Liver (tissue), 9 donors: ENCODE results near the gene TENM3. TPM values are rescaled to one million over a fixed set of nuclear protein-coding genes. Genes with fewer than 3 reads are reported as not detected.

Experiments
- DNase-seq: peaks from one replicate; pipeline ENCODE4 v3.0.0-alpha.2; 2017; ENCODE audit warnings: low spot score
- H3K27ac ChIP-seq, 2 donors: one replicate each; pipeline ENCODE4 v1.7.0; 2013; ENCODE audit warnings: inconsistent platforms in 2 of 2, low read length in 2 of 2, control low read depth in 1 of 2, low read depth in 1 of 2, mild to moderate bottlenecking in 1 of 2
- H3K27me3 ChIP-seq, 4 donors: one replicate each; pipeline versions ENCODE4 v1.6.1 to v1.7.0; 2013; ENCODE audit warnings: low read length in 3 of 4, inconsistent platforms in 1 of 4, mild to moderate bottlenecking in 1 of 4, moderate library complexity in 1 of 4; ENCODE audit not compliant: control insufficient read depth in 4 of 4, insufficient read depth in 4 of 4
- H3K36me3 ChIP-seq, 4 donors: one replicate each; pipeline versions ENCODE4 v1.6.1 to v1.7.0; 2013; ENCODE audit warnings: low read length in 3 of 4, mild to moderate bottlenecking in 3 of 4, low read depth in 1 of 4, moderate library complexity in 1 of 4; ENCODE audit not compliant: control insufficient read depth in 4 of 4, insufficient read depth in 3 of 4
- H3K4me1 ChIP-seq, 4 donors: one replicate each; pipeline versions ENCODE4 v1.6.1 to v1.7.0; 2013; ENCODE audit warnings: low read length in 3 of 4, mild to moderate bottlenecking in 3 of 4, moderate library complexity in 1 of 4; ENCODE audit not compliant: control insufficient read depth in 4 of 4, insufficient read depth in 4 of 4
- H3K4me3 ChIP-seq, 3 donors: one replicate each; pipeline versions ENCODE4 v1.6.1 to v1.7.0; 2013; ENCODE audit warnings: low read length in 3 of 3, control low read depth in 1 of 3, low read depth in 1 of 3, mild to moderate bottlenecking in 1 of 3
- H3K9ac ChIP-seq, 2 donors: one replicate each; pipeline ENCODE4 v1.7.0; 2013; ENCODE audit warnings: low read length in 2 of 2, mild to moderate bottlenecking in 2 of 2, moderate library complexity in 2 of 2, control low read depth in 1 of 2, low read depth in 1 of 2
- H3K9me3 ChIP-seq, 4 donors: one replicate each; pipeline versions ENCODE4 v1.6.1 to v1.7.0; 2013; ENCODE audit warnings: low read length in 3 of 4; ENCODE audit not compliant: control insufficient read depth in 4 of 4
- EGR1 ChIP-seq, 2 donors: IDR thresholded peaks; 2 replicates each; pipeline ENCODE4 v1.6.1; 2016 to 2018; ENCODE audit warnings: antibody characterized with exemption in 2 of 2, low read depth in 2 of 2
- FOXA1 ChIP-seq: IDR thresholded peaks from 2 replicates; pipeline ENCODE4 v1.6.1; 2016; ENCODE audit warnings: antibody characterized with exemption
- FOXA2 ChIP-seq: IDR thresholded peaks from 2 replicates; pipeline ENCODE4 v1.6.1; 2016; ENCODE audit warnings: antibody characterized with exemption
- GABPA ChIP-seq, 2 donors: IDR thresholded peaks in 1 of 2; conservative IDR thresholded peaks in 1 of 2; 2 replicates each; pipeline ENCODE4 v1.6.1; 2016; ENCODE audit warnings: antibody characterized with exemption in 2 of 2, mild to moderate bottlenecking in 1 of 2, moderate library complexity in 1 of 2
- HNF4A ChIP-seq, 2 donors: conservative IDR thresholded peaks; 2 replicates each; pipeline ENCODE4 v1.6.1; 2016; ENCODE audit warnings: antibody characterized with exemption in 2 of 2, mild to moderate bottlenecking in 2 of 2
- HNF4G ChIP-seq: IDR thresholded peaks from 2 replicates; pipeline ENCODE4 v1.6.1; 2016; ENCODE audit warnings: antibody characterized with exemption
- JUND ChIP-seq, 2 donors: IDR thresholded peaks; 2 replicates each; pipeline ENCODE4 v1.6.1; 2016; ENCODE audit warnings: antibody characterized with exemption in 2 of 2
- NR2F2 ChIP-seq: IDR thresholded peaks from 2 replicates; pipeline ENCODE4 v1.6.1; 2016; ENCODE audit warnings: antibody characterized with exemption
- RAD21 ChIP-seq, 2 donors: IDR thresholded peaks; 2 replicates each; pipeline ENCODE4 v1.6.1; 2016; ENCODE audit warnings: antibody characterized with exemption in 2 of 2, mild to moderate bottlenecking in 2 of 2
- REST ChIP-seq: IDR thresholded peaks from 2 replicates; pipeline ENCODE4 v1.6.1; 2016; ENCODE audit warnings: antibody characterized with exemption, mild to moderate bottlenecking
- RXRA ChIP-seq, 2 donors: IDR thresholded peaks; 2 replicates each; pipeline ENCODE4 v1.6.1; 2017 to 2018; ENCODE audit warnings: antibody characterized with exemption in 2 of 2, mild to moderate bottlenecking in 1 of 2
- TAF1 ChIP-seq: conservative IDR thresholded peaks from 2 replicates; pipeline ENCODE4 v1.6.1; 2016; ENCODE audit warnings: antibody characterized with exemption, mild to moderate bottlenecking
- YY1 ChIP-seq: IDR thresholded peaks from 2 replicates; pipeline ENCODE4 v1.6.1; 2016; ENCODE audit warnings: antibody characterized with exemption, mild to moderate bottlenecking
- WGBS: extraction: QIAGEN DNeasy Blood & Tissue Kit; methylation state at CpG from one replicate; pipeline ENCODE4 v1.1.7; 2013; 5-methylcytosine and 5-hydroxymethylcytosine counted together
- polyA plus RNA-seq, 2 donors: library from polyadenylated mRNA; stranded (reverse) in 1 of 2; unstranded in 1 of 2; fragments of 200-250 nt in 1 of 2; fragments of >200 nt in 1 of 2; fragmentation: Nextera tagmentation in 1 of 2; extraction: Ambion mirVana in 1 of 2; gene quantifications; one replicate each; pipeline versions ENCODE4 v1.2.1 to v1.2.3, GENCODE V29; 2013 to 2015
- total RNA-seq, 2 donors: library from RNA; depleted of rRNA; stranded (reverse); fragments of >200 nt; gene quantifications; one replicate each; pipeline ENCODE4 v1.2.3, GENCODE V29; 2014
- TF ChIP-seq, protein P1 (sequence below): IDR thresholded peaks from 2 replicates; pipeline ENCODE4 v1.6.1; 2016; ENCODE audit warnings: antibody characterized with exemption
- TF ChIP-seq, protein P2 (sequence below): IDR thresholded peaks from 2 replicates; pipeline ENCODE4 v1.6.1; 2016; ENCODE audit warnings: antibody characterized with exemption
- TF ChIP-seq, protein P3 (sequence below): fragments of 150-350 bp; IDR thresholded peaks from 2 replicates; pipeline ENCODE4 v1.5.1; 2017; ENCODE audit warnings: improper control_type of control experiment, low read depth, low read length; ENCODE audit not compliant: missing input control
- donor health status: healthy.
- donor health status: healthy.
- donor health status: healthy.
- donor health status: healthy.
- donor health status: healthy.

TENM3 gene
- total and polyA plus RNA-seq, 4 donors: 0.32 to 16.8 (median 0.70) TPM

DNA sequence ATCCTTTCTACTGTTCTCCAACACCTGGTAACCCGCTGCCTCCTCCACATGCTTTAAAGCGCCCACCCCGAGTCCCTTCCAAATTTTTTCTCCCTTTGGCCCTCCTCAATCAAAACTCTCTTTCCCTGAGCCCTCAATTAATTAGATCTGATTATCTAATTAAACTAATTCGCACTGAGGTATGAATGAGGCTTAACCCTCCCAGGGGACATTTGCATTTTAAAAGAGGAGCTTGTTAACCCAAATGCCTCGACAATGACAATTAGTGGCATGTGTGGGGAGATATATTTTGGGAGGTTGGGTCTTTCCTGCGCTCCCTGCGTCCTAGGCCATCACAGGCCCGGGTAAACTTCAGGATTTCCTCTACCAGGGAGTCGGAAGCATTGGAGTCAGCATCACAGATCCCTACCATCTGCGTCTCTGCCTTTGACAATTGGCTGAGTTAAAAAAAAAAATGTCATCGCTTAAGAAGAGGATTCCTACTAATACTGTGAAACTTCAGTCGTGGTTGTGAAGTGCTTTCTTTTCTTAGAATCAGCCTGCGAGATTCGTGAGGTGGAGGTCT lies 50.6 kb downstream of the TENM3 start (continued):
- no peak for TF ChIP-seq REST

DNA sequence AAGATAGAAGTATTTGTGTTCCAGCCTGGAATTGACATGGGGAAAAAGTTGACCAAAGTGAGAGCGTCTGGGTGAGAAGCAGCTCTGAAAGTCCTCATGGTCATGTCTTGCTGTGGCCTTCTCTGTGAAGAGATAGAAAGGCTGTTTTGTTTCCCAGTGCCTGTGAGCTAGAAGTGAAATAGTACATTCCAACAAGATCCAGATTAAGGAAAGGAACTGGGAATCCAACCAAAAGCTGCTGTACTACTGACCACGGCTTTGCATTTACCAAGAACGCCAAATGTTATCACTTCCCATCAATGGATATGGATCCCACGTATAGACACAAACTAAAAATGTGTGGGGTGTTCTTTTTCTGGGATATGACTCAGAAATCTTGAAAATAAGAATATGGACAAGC lies 51.2 kb downstream of the TENM3 start:
- no peak for TF ChIP-seq GABPA (IDR thresholded peaks at IDR 0.05 in 1 of 2, conservative IDR thresholded peaks at IDR 0.05 in 1 of 2)
- DNase-seq: no peak
- H3K4me1 ChIP-seq: no peaks in the 10 kb centered on the region
- no peaks in the 10 kb centered on the region for H3K36me3 ChIP-seq
- no peaks in the 10 kb centered on the region for H3K27me3 ChIP-seq
- no peak overlapping the region for H3K27ac ChIP-seq
- H3K4me3 ChIP-seq: no peak overlapping the region
- H3K9ac ChIP-seq: no peak overlapping the region
- 85% methylated on average over 4 of the region's 4 CpGs for WGBS
- no peaks in the 10 kb centered on the region for H3K9me3 ChIP-seq

DNA sequence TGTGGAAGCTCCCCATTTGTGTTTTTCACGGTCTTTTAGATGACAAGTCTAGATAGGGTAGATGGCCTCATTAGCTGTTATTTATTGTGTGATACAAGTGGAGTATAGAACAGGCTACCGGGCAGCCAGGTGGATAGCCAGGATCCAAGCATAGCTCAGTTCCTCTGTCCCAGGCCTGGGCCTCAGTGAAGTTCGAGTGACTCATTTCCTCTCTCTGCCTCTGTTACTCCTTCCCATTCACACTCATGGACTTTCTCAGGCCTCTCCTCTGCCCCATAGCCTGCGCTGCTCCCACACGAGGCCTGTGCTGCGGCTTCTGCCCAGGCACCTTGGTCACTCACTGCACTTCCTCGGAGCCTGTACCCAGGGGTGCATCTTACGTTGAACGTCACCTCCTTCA lies 54.5 kb downstream of the TENM3 start:
- TF ChIP-seq, protein P1, sequence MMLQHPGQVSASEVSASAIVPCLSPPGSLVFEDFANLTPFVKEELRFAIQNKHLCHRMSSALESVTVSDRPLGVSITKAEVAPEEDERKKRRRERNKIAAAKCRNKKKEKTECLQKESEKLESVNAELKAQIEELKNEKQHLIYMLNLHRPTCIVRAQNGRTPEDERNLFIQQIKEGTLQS: no peak
- TF ChIP-seq HNF4G (no peak), JUND (IDR thresholded peaks at IDR 0.05) (no peak), RXRA (IDR thresholded peaks at IDR 0.05) (no peak), RAD21 (IDR thresholded peaks at IDR 0.05) (no peak), HNF4A (conservative IDR thresholded peaks at IDR 0.05) (no peak), REST (no peak), GABPA (IDR thresholded peaks at IDR 0.05 in 1 of 2, conservative IDR thresholded peaks at IDR 0.05 in 1 of 2) (no peak), NR2F2 (no peak), EGR1 (IDR thresholded peaks at IDR 0.05; ENCODE audit: low read depth in 2 of 2) (no peak), FOXA1 (no peak), TAF1 (no peak), FOXA2 (no peak), YY1 (no peak)
- TF ChIP-seq, protein P2, sequence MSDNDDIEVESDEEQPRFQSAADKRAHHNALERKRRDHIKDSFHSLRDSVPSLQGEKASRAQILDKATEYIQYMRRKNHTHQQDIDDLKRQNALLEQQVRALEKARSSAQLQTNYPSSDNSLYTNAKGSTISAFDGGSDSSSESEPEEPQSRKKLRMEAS: no peak
- TF ChIP-seq, protein P3, sequence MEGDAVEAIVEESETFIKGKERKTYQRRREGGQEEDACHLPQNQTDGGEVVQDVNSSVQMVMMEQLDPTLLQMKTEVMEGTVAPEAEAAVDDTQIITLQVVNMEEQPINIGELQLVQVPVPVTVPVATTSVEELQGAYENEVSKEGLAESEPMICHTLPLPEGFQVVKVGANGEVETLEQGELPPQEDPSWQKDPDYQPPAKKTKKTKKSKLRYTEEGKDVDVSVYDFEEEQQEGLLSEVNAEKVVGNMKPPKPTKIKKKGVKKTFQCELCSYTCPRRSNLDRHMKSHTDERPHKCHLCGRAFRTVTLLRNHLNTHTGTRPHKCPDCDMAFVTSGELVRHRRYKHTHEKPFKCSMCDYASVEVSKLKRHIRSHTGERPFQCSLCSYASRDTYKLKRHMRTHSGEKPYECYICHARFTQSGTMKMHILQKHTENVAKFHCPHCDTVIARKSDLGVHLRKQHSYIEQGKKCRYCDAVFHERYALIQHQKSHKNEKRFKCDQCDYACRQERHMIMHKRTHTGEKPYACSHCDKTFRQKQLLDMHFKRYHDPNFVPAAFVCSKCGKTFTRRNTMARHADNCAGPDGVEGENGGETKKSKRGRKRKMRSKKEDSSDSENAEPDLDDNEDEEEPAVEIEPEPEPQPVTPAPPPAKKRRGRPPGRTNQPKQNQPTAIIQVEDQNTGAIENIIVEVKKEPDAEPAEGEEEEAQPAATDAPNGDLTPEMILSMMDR: no peak
- no peak for DNase-seq
- no peak overlapping the region for H3K4me3 ChIP-seq
- H3K27ac ChIP-seq: no peak overlapping the region
- no peak overlapping the region for H3K9ac ChIP-seq
- H3K9me3 ChIP-seq: no peaks in the 10 kb centered on the region
- WGBS: 85% methylated on average over 9 of the region's 9 CpGs
- no peaks in the 10 kb centered on the region for H3K27me3 ChIP-seq
- H3K4me1 ChIP-seq: no peaks in the 10 kb centered on the region
- no peaks in the 10 kb centered on the region for H3K36me3 ChIP-seq
